ENCODE results near the gene INCA1.

GRCh38 chr17:5042157-5043022 is 45.1 kb upstream of the INCA1 start:
- TF ChIP-seq EZH2 (IDR thresholded peaks at IDR 0.05; ENCODE audit: borderline replicate concordance, insufficient read depth, low read length, poor library complexity, severe bottlenecking) (no peak), POLR2AphosphoS5 (IDR thresholded peaks at IDR 0.05) (no peak)

Data from neural cell (in vitro differentiated cells).